PC-9 (cell line): ENCODE measurements around the gene C13orf46. TPM values are rescaled to one million over a fixed set of nuclear protein-coding genes. Genes with fewer than 3 reads are reported as not detected.

Experiments used
- BruUV-seq: library from RNA; stranded (reverse); fragments of 400-500 nt; replicated peaks from 2 replicates; lab custom pipeline; 2021; lab: Mats Ljungman, UMichigan
- CTCF ChIA-PET: fragments of 300-600 bp; sonication (Branson Sonifier 250); formaldehyde crosslinking; loops from one replicate; lab custom pipeline; 2022; ENCODE audit warnings: antibody characterized with exemption; lab: Charles Lee
- POLR2A ChIA-PET: fragments of 300-600 bp; sonication (Branson Sonifier 250); formaldehyde crosslinking; loops from one replicate; lab custom pipeline; 2022; ENCODE audit warnings: antibody characterized with exemption; ENCODE audit not compliant: unreplicated experiment; lab: Charles Lee
- DNase-seq, 2 experiments: peaks; one replicate each; pipeline versions ENCODE4 v3.0.0 to v3.0.0-alpha.2; 2015 to 2022; ENCODE audit warnings: mixed read lengths in 1 of 2
- H2AFZ ChIP-seq: fragments of 200-600 bp; sonication (generic); 2 replicates; pipeline ENCODE4 v1.8.1; 2017; ENCODE audit warnings: antibody characterized with exemption
- H3F3A ChIP-seq: fragments of 200-600 bp; sonication (generic); 2 replicates; pipeline ENCODE4 v1.8.1; 2017; ENCODE audit warnings: antibody characterized with exemption, mild to moderate bottlenecking, low read depth; ENCODE audit not compliant: insufficient read depth
- H3K27ac ChIP-seq: fragments of 200-600 bp; sonication (generic); 2 replicates; pipeline ENCODE4 v1.6.1; 2016; ENCODE audit warnings: mixed run types
- H3K27me3 ChIP-seq: fragments of 200-600 bp; sonication (generic); 2 replicates; pipeline ENCODE4 v1.6.1; 2016; ENCODE audit warnings: low read depth, mixed run types; ENCODE audit not compliant: insufficient read depth
- H3K36me3 ChIP-seq: fragments of 200-600 bp; sonication (generic); 2 replicates; pipeline ENCODE4 v1.6.1; 2016; ENCODE audit warnings: low read depth, mixed run types
- H3K4me1 ChIP-seq: fragments of 200-600 bp; sonication (generic); replicated peaks from 2 replicates; pipeline ENCODE4 v1.6.1; 2016; ENCODE audit warnings: mixed run types; ENCODE audit not compliant: insufficient read depth
- H3K4me2 ChIP-seq: fragments of 200-600 bp; sonication (generic); 2 replicates; pipeline ENCODE4 v1.6.1; 2017; ENCODE audit warnings: mixed run types
- H3K4me3 ChIP-seq: fragments of 200-600 bp; sonication (generic); 2 replicates; pipeline ENCODE4 v1.6.1; 2016; ENCODE audit warnings: mixed run types
- H3K79me2 ChIP-seq: fragments of 200-600 bp; sonication (generic); 2 replicates; pipeline ENCODE4 v1.6.1; 2017; ENCODE audit warnings: low read depth, mixed run types
- H3K9me2 ChIP-seq: fragments of 200-600 bp; sonication (generic); 2 replicates; pipeline ENCODE4 v1.8.1; 2017; ENCODE audit warnings: mild to moderate bottlenecking; ENCODE audit not compliant: insufficient read depth
- H3K9me3 ChIP-seq: fragments of 200-600 bp; sonication (generic); 2 replicates; pipeline ENCODE4 v1.8.1; 2016; ENCODE audit warnings: low read depth; ENCODE audit not compliant: insufficient read depth
- H4K20me1 ChIP-seq: fragments of 200-600 bp; sonication (generic); 2 replicates; pipeline ENCODE4 v1.8.1; 2017; ENCODE audit not compliant: insufficient read depth
- CTCF ChIP-seq: fragments of 200-600 bp; sonication (generic); conservative IDR thresholded peaks from 2 replicates; pipeline ENCODE4 v1.6.1; 2017; ENCODE audit warnings: mixed run types, antibody characterized with exemption, mild to moderate bottlenecking, moderate library complexity
- EZH2 ChIP-seq: fragments of 200-600 bp; sonication (generic); IDR thresholded peaks from 2 replicates; pipeline ENCODE4 v1.8.0; 2017; ENCODE audit warnings: antibody characterized with exemption, low read depth
- intact Hi-C: fragments of 100-400 bp; cut with micrococcal nuclease; formaldehyde crosslinking; loops from one replicate; pipeline ENCODE4 v1.10.0; 2022; ENCODE audit not compliant: unreplicated experiment
- total RNA-seq: library from RNA; stranded (reverse); gene quantifications from 2 replicates; pipeline ENCODE4 v1.2.3, GENCODE V29; 2021

Gene C13orf46
- total RNA-seq, 1 experiment from 2014 or later, result 1.5 TPM

- no peak overlapping the region for H3K4me2 ChIP-seq
- H3K9me2 ChIP-seq, result no peaks in the 10 kb centered on the region
- intact Hi-C loops, result no loop called here
- no peaks in the 10 kb centered on the region for H3K36me3 ChIP-seq
- ChIA-PET CTCF (no interaction called here), POLR2A (interaction anchor here (0.5 to 0.6 kb wide), 2 partner anchors 62 to 279 kb away, joined by 6 to 9 read pairs; no protein-coding TSS in a partner anchor)
- no peaks in the 10 kb centered on the region for H4K20me1 ChIP-seq
- no peak overlapping the region for H3K27ac ChIP-seq
- no TSS peak for BruUV-seq
- H3K9me3 ChIP-seq, result peaks cover 10% of the 10 kb centered on the region; the same call in 1 of the 2 replicates
- no peak overlapping the region for H3K4me3 ChIP-seq
- H2AFZ ChIP-seq, result no peak overlapping the region
- H3K27me3 ChIP-seq, result no peaks in the 10 kb centered on the region
- no peak for DNase-seq
- H3K79me2 ChIP-seq, result no peaks in the 10 kb centered on the region
- peaks cover 20% of the 10 kb centered on the region for H3F3A ChIP-seq
- no peaks in the 10 kb centered on the region for H3K4me1 ChIP-seq
- TF ChIP-seq EZH2, result no peak
- TF ChIP-seq CTCF, result no peak
Observed at GRCh38 chr13:113918580-113918979, 55.3 kb downstream of the C13orf46 start.

GRCh38 chr13:113917594-113918371 is 56.1 kb downstream of the C13orf46 start:
- Histone ChIP-seq H3K4me2 (no peak overlapping the region), H3K9me2 (no peaks in the 10 kb centered on the region), H3K79me2 (no peaks in the 10 kb centered on the region), H4K20me1 (no peaks in the 10 kb centered on the region), H3K36me3 (no peaks in the 10 kb centered on the region), H3K9me3 (peaks cover 10% of the 10 kb centered on the region; the same call in 1 of the 2 replicates), H3K4me1 (no peaks in the 10 kb centered on the region), H3K27me3 (no peaks in the 10 kb centered on the region), H3F3A (peaks cover 20% of the 10 kb centered on the region), H3K27ac (no peak overlapping the region), H3K4me3 (no peak overlapping the region), H2AFZ (no peak overlapping the region)
- POLR2A ChIA-PET, result no interaction called here
- no TSS peak for BruUV-seq
- intact Hi-C loops, result no loop called here
- no peak for TF ChIP-seq EZH2
- no peak for TF ChIP-seq CTCF
- CTCF ChIA-PET, result no interaction called here
- no peak for DNase-seq

GRCh38 chr13:113917096-113917495 is 56.8 kb downstream of the C13orf46 start:
- H3K27ac ChIP-seq, result no peak overlapping the region
- no peaks in the 10 kb centered on the region for H3K9me2 ChIP-seq
- H2AFZ ChIP-seq, result no peak overlapping the region
- BruUV-seq, result no TSS peak
- TF ChIP-seq EZH2, result no peak
- peaks cover 20% of the 10 kb centered on the region for H3F3A ChIP-seq
- intact Hi-C loops, result no loop called here
- H3K4me3 ChIP-seq, result no peak overlapping the region
- POLR2A ChIA-PET, result no interaction called here
- H3K4me1 ChIP-seq, result no peaks in the 10 kb centered on the region
- no peak overlapping the region for H3K4me2 ChIP-seq
- H3K36me3 ChIP-seq, result no peaks in the 10 kb centered on the region
- CTCF ChIA-PET, result no interaction called here
- peaks cover 10% of the 10 kb centered on the region; the same call in 1 of the 2 replicates for H3K9me3 ChIP-seq
- no peaks in the 10 kb centered on the region for H3K79me2 ChIP-seq
- no peaks in the 10 kb centered on the region for H3K27me3 ChIP-seq
- H4K20me1 ChIP-seq, result no peaks in the 10 kb centered on the region
- no peak for DNase-seq
